OCI-LY1 (cell line): Measurements from ENCODE around the gene LPCAT3.

ENCODE experiments used
- H2AFZ ChIP-seq: fragments of 200-600 bp; sonication (generic), shearing (Covaris generic); 2 replicates; pipeline ENCODE4 v1.6.0; 2014; ENCODE audit warnings: antibody characterized with exemption, mild to moderate bottlenecking, low read length
- H3F3A ChIP-seq: fragments of 200-600 bp; sonication (generic), shearing (Covaris generic); 2 replicates; pipeline ENCODE4 v1.6.0; 2014; ENCODE audit warnings: mild to moderate bottlenecking, antibody characterized with exemption, low read length, moderate library complexity; ENCODE audit not compliant: insufficient read depth
- H3K27ac ChIP-seq: fragments of 200-600 bp; sonication (generic); 2 replicates; pipeline ENCODE4 v1.5.1; 2014; ENCODE audit warnings: low read length, mixed run types, mild to moderate bottlenecking, low read depth; ENCODE audit not compliant: poor library complexity, severe bottlenecking
- H3K27me3 ChIP-seq: fragments of 200-600 bp; sonication (generic); 2 replicates; pipeline ENCODE4 v1.6.0; 2014; ENCODE audit warnings: antibody characterized with exemption, mild to moderate bottlenecking, low read length, moderate library complexity; ENCODE audit not compliant: insufficient read depth
- H3K36me3 ChIP-seq: fragments of 200-600 bp; sonication (generic); 2 replicates; pipeline ENCODE4 v1.6.1; 2014; ENCODE audit warnings: mild to moderate bottlenecking, antibody characterized with exemption, low read length, moderate library complexity, mixed read lengths; ENCODE audit not compliant: insufficient read depth
- H3K4me1 ChIP-seq: fragments of 200-600 bp; sonication (generic); 2 replicates; pipeline ENCODE4 v1.5.1; 2014; ENCODE audit warnings: mild to moderate bottlenecking, low read length, moderate library complexity; ENCODE audit not compliant: insufficient read depth, severe bottlenecking
- H3K4me2 ChIP-seq: fragments of 200-600 bp; sonication (generic), shearing (Covaris generic); 2 replicates; pipeline ENCODE4 v1.6.1; 2014; ENCODE audit warnings: low read length
- H3K4me3 ChIP-seq: fragments of 200-600 bp; sonication (generic); 2 replicates; pipeline ENCODE4 v1.5.1; 2014; ENCODE audit warnings: low read length, low read depth, mild to moderate bottlenecking, mixed read lengths; ENCODE audit not compliant: poor library complexity, severe bottlenecking
- H3K79me2 ChIP-seq: fragments of 200-600 bp; shearing (Covaris generic); 2 replicates; pipeline ENCODE4 v1.6.1; 2016; ENCODE audit warnings: mixed run types, low read length, mixed read lengths; ENCODE audit not compliant: insufficient read depth
- H3K9ac ChIP-seq: fragments of 200-600 bp; sonication (generic), shearing (Covaris generic); 2 replicates; pipeline ENCODE4 v1.6.1; 2014; ENCODE audit warnings: mild to moderate bottlenecking, low read length, mixed read lengths
- H3K9me2 ChIP-seq: fragments of 200-600 bp; sonication (generic), shearing (Covaris generic); 2 replicates; pipeline ENCODE4 v1.6.1; 2014; ENCODE audit warnings: low read depth, mild to moderate bottlenecking, low read length, mixed read lengths
- H3K9me3 ChIP-seq: fragments of 200-600 bp; shearing (Covaris generic); 2 replicates; pipeline ENCODE4 v1.6.1; 2014; ENCODE audit warnings: low read length, mixed read lengths
- H4K20me1 ChIP-seq: fragments of 200-600 bp; sonication (generic), shearing (Covaris generic); 2 replicates; pipeline ENCODE4 v1.6.0; 2016; ENCODE audit warnings: mild to moderate bottlenecking, low read length; ENCODE audit not compliant: insufficient read depth
- CTCF ChIP-seq: fragments of 200-600 bp; sonication (generic), shearing (Covaris generic); IDR thresholded peaks from 2 replicates; pipeline ENCODE4 v1.5.1; 2017; ENCODE audit warnings: mild to moderate bottlenecking, antibody characterized with exemption, low read length, moderate library complexity, mixed read lengths
- EZH2 ChIP-seq: fragments of 200-600 bp; sonication (generic), shearing (Covaris generic); IDR thresholded peaks from 2 replicates; pipeline ENCODE4 v1.8.0; 2017; ENCODE audit warnings: borderline replicate concordance, mixed run types, mild to moderate bottlenecking, antibody characterized with exemption, low read length, moderate library complexity, mixed read lengths

LPCAT3 gene

GRCh38 chr12:6979453-6979852, 38.8 kb downstream of the LPCAT3 start:
- Histone ChIP-seq H3K27ac (no peak overlapping the region), H3K36me3 (peaks cover 96% of the 10 kb centered on the region), H3K9me3 (no peaks in the 10 kb centered on the region), H3K79me2 (no peaks in the 10 kb centered on the region), H3K4me1 (no peaks in the 10 kb centered on the region), H3K27me3 (no peaks in the 10 kb centered on the region), H3K9me2 (no peaks in the 10 kb centered on the region), H3K4me3 (no peak overlapping the region), H3K9ac (no peak overlapping the region), H4K20me1 (no peaks in the 10 kb centered on the region), H3K4me2 (no peak overlapping the region), H3F3A (no peaks in the 10 kb centered on the region), H2AFZ (no peak overlapping the region)
- TF ChIP-seq CTCF (no peak), EZH2 (no peak)

GRCh38 chr12:6979021-6979420, 39.3 kb downstream of the LPCAT3 start:
- Histone ChIP-seq H3F3A (no peaks in the 10 kb centered on the region), H3K9me2 (no peaks in the 10 kb centered on the region), H3K36me3 (peaks cover 96% of the 10 kb centered on the region), H3K4me2 (no peak overlapping the region), H3K79me2 (no peaks in the 10 kb centered on the region), H3K27ac (no peak overlapping the region), H4K20me1 (no peaks in the 10 kb centered on the region), H3K4me3 (no peak overlapping the region), H3K27me3 (no peaks in the 10 kb centered on the region), H3K9me3 (no peaks in the 10 kb centered on the region), H2AFZ (no peak overlapping the region), H3K9ac (no peak overlapping the region), H3K4me1 (no peaks in the 10 kb centered on the region)
- TF ChIP-seq CTCF = no peak
- no peak for TF ChIP-seq EZH2

- no peaks in the 10 kb centered on the region for H4K20me1 ChIP-seq
- H3F3A ChIP-seq = no peaks in the 10 kb centered on the region
- H3K9ac ChIP-seq = no peak overlapping the region
- no peaks in the 10 kb centered on the region for H3K27me3 ChIP-seq
- no peak overlapping the region for H2AFZ ChIP-seq
- no peaks in the 10 kb centered on the region for H3K4me1 ChIP-seq
- no peak overlapping the region for H3K27ac ChIP-seq
- H3K4me2 ChIP-seq = no peak overlapping the region
- H3K9me3 ChIP-seq = no peaks in the 10 kb centered on the region
- H3K36me3 ChIP-seq = peaks cover 96% of the 10 kb centered on the region
- no peaks in the 10 kb centered on the region for H3K9me2 ChIP-seq
- no peaks in the 10 kb centered on the region for H3K79me2 ChIP-seq
- TF ChIP-seq CTCF = no peak
- TF ChIP-seq EZH2 = no peak
- no peak overlapping the region for H3K4me3 ChIP-seq
These were observed 39.7 kb downstream of the LPCAT3 start for GRCh38 chr12:6978611-6979011.
